IPS DF 4.7 (cell line): Measurements from ENCODE around the gene LARGE2.

ENCODE experiments used
- DNase-seq: peaks from one replicate; pipeline ENCODE4 v3.0.0-alpha.2; 2013; ENCODE audit warnings: low spot score; ENCODE audit errors: extremely low read depth

LARGE2 gene

DNA sequence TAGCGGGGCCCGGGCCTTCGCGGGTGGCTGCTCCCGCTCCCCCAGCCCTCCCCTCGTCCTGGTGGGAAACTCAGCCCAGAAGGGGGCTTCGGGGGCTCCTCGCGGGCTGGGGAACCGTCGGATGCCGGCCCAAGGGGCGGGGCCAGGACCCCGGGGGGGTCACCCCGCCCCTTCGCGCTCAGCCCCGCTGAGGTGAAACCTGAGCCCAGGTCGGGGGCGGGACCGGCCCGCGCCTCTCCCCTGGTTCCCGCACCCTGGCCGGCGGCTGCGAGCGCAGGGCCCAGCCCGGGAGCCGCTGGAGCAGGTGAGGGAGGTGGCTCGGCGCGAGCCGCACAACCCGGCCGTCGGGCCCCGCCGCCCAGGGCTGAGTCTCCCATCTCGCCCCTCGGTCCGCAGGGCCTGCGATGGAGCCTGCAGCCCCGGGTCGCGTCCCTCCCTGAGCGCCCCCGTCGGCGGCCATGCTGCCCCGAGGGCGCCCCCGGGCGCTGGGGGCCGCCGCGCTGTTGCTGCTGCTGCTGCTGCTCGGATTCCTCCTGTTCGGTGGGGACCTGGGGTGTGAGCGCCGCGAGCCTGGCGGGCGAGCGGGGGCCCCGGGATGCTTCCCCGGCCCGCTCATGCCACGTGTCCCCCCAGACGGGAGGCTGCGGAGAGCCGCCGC, at the start of gene LARGE2:
LARGE2 (plus strand) TSS at position 232 of the 658 bp plus-strand sequence; CDS start at position 459, 227 bp downstream.
- DNase-seq = no peak

DNA sequence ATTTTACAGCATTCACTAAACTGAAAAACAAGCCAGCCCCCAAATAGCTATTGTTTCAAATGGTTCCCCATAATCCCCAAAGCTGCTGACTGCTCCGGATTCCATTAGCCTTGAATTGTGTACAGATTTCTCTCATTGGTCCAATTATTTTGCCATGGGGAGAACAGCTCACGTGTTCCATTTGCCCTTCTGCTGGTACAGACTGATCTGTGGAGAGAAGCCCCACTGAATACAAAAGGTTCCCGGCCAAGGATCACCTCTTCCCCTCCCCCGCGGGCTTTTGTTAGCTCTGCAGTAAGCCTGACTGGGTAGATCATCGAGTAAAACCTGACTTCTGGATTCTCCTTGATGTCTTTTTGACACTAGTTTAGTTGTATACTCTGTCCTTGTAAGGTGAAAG, 46.1 kb upstream of the LARGE2 start:
- no peak for DNase-seq

DNA sequence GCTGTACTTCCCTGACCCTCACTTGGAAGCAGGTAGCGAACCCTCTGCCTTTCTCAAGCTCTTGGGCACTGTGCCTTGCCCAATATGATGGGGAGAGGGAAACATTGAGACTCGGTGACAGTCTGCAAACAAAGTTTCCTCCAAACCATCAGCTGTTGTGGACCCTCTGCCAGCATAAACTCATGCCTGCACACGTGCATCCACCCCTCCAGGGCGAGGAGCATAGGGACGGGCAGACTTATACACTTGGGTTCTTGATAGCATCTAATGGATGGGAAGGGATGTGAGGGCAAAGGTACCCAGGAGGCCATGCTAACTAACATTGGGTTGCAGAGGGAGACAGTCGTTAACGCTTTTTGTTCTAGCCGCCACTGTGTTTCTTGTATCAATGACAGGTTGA, 45.2 kb upstream of the LARGE2 start:
- no peak for DNase-seq

DNA sequence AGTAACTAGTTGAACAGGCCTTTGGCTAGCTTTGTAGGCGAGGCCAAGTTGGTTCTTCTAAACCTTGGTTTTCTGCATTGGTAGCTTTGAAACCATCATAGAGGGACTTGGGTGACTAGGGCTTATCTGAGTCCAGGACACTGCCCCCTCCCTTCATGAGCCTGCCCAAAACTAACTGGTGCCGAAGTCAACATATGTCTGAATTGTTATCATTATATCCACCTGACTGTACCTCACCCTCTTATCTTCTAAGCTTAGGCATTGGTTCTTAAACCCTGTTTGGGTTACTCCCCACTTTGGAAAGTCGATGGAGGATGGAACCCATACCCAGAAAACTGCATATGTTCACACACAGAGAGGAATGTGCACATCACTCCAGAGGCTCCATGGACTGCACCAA, 44.6 kb upstream of the LARGE2 start:
- no peak for DNase-seq

DNA sequence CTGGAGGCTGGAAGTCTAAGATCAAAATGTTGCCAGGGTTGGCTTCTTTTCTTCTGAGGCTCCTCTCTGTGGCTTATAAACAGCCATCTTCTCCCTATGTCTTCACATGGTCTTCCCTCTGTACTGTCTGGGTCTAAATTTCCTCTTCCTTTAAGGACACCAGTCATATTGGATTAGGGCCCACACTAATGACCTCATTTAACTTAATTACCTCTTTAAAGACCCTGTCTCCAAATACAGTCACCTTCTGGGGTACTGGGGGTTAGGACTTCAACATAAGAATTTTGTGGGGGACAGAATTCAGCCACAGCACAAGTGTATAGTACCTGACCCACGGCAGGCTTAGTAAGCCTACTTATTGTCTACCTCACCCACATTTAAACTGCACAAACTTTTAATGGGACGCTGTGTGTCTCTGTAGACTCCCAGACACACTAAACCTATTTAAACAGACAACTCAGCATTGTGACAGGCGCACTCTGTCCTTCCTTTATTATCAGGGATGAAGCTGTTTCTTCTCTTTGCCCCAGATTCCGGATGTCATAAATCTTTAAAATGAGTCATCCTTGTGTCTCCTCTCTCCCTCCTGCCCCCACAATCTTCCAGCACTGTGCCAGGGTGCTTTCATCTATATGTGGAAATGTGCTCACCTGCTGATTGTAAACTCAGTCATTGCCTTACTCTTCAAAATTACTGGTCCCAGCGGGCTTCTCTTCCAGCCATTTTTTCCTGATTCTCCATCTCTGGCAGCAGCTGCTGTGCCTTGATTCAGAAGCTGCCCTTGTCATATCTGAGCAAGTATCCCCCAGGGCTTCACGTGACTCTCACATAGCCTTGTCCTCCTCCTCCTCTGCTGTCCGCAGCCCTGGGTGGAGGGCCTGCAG, 42.4 kb upstream of the LARGE2 start:
- DNase-seq = no peak

DNA sequence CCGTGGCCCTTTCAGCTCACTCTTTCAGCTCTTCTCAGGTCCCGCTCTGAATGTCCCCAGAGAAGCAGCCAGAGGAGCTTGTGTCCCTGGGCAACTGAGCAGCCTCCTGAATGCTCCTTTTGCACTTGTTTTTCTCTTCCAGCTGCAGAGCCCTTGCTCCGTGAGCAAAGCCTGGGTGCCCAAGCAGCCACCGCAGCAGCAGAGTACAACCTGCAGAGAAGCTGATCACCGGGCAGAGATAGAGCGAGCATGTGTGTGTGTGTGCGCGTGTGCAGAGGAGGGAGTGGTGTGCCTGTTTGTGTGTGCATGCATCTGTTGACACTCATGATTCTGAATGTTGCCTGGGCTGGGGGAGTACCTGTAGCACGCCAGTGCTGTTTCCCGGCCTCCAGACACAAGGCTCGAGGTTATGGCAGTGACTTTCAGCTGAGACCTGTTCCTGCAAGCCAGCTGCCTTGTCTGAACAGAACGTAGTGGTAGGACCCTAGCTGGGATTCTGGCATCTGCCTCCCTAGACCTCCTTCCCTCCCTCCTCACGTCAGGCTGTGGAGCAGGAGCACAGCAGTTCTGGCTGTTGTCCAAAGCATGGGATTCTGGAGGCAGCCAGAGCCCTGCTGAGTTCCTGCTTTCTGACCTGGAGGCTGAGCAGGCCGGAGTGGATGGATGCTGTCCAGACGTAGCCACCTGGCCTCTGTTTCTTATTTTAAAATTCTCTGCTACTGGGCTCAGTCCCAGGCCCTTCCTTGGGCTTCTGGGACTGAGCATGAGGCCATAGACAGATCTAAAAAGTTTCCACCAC, 41.5 kb upstream of the LARGE2 start:
- DNase-seq = no peak

DNA sequence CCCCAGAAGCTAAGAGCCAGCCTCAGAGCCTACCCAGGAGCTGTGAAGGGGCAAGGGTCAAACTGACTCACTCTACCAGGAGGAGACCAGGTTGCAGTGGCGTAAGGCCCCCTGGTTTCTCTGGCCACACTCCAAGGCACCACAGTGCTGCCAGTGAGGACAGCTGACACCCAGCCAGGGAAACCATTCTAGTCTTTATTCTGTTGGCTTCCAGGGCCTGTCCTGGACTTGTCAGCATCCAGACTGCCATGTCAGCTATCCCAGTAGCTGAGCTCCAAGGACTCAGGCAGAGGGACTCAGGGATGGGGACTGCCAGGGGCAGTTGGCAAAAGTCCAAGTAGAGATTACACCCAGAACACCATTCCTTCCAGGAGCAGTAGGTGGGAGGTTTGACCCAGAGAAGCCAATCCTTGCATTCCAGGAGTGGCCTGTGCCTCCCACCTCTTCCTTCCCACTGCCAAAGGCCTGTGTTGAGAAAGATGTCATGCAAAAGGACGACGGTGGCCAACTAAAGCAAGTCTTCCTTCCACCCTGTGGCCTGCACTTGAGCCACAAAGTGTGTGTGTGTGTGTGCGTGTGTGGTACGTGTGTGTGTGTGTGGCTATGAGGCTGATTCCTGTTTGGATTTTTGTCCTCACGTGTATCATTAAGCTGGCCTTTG, 40.6 kb upstream of the LARGE2 start:
- no peak for DNase-seq

DNA sequence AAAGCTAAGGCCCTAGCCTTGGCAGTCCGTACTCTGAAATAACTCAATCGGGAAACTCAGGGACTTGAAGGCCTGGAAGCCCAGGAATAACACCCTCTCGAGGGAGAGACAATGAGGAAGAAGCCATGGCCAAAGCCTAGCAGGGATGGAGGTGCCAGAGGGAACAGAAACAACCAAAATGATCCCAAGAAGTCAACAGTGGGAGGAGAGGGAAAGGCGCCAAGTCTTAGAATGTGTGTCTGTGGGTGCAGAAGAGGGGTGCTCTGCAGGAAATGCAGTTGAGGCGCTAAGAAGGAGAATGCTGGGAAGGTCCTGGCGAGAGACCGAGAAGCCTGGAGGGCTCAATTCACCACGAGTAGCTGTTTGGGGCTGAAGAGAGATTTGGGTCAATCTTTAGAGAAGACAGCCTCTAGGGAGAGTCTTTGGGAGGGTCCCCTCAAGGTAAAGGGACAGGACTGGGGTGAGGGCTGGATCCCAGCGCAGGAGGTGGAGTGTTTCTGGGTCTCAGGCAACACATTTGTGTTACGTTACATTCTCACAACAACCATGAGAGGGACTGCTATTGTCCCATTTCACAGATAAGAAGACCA, 37.8 kb upstream of the LARGE2 start:
- no peak for DNase-seq

DNA sequence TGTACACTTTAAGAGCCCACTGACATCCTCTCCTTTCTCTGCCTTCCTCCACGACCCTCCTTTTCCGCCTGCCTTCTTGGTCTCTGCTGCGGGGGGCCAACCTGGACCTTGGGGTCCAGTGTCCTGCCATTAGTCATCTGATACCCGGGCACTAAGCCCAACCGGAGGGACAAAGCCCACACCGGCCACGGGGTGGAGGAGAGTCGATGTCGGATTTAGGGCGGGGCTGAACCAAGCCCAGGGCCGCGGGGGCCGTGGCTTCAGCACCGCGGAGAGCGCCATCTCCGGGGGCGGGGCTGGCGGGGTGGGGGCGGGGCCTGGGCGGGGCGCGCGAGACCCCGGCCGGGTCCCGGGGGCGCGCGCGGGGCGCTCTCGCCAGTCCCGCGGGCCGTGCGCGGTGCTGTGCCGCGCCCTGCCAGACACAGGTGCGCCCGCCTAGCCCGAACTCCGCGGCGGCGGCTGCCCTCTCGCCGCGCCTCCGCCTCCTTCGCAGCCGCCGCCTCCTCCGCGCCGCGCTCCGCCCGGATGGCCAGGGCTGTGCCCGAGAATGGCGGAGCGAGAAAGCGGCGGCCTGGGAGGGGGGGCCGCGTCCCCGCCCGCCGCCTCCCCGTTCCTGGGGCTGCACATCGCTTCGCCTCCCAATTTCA, 37.1 kb upstream of the LARGE2 start, which contains the start of gene MAPK8IP1:
MAPK8IP1 (plus strand) TSS at position 378 of the 647 bp plus-strand sequence; CDS start at position 548, 170 bp downstream.
- DNase-seq = no peak

DNA sequence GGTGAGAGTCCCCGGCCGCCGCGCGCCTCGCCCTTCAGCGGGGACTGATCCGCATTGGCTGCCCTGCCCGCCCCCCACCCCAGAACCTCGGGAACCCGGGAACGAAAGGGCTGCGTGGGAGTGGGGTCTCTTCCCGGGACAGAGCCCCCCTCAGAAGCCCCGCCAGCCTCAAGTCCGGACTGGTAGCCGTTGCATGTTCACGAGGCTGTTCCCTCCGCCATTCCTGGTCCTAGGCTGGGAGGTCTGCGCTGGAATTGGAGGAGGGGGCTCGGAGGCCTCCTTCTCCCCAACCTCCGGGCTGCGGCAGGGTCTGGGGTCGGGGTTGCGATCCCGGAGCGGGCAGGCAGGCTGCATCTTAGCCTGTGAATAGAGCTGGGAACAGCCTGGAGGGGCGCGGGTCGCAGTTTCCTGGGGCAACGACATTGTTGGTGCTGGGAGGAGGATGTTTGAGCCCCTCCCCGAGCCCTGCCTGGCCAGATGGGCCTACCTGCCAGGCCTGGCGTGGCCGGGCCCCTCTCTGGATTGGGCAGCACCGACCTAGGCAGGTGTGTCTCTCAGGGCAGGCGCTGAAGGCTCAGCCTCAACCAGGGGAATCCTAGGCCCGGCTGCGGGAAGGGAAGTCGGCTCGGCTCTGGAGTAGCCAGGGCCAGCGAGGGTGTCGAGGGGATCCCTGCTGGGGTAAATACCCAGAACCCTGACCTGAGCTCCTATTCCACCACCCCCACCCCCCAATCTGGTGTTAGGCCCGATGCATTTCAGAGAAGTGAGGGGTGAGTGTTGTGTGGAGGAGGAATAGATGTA, 36.3 kb upstream of the LARGE2 start:
- no peak for DNase-seq

DNA sequence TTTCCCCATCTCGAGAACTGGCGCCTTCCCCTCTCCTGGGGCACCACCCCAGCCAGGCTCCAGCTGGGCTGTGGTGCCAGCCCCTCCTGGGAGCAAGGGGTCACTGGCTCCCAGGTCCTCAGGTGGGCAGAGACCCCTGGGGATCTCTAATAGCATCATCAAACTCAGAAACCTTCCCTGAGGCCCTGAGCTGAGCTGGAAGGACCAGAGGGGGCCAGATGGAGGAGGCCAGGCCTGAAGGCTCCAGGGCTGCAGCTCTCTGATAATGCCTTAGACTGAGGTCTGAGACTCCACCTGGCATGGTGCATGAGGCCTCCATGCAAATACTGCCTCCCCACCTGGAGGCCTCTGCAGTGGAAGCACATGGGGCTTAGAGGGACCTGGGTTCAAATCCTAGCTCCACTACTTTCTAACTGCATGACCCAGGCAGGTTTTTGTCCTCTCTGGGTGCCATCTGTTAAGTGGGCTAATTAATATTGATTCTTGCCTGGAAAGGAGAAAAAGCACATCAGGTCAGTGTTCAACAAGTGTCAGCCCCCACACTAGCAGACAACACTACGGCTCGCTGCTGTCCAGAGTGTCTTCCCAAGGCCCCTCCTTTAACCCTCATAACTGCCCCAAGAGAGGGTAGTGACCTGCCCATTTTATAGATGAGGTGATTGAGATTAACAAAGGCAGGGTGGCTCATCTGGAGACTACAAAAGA, 35.5 kb upstream of the LARGE2 start:
- no peak for DNase-seq

DNA sequence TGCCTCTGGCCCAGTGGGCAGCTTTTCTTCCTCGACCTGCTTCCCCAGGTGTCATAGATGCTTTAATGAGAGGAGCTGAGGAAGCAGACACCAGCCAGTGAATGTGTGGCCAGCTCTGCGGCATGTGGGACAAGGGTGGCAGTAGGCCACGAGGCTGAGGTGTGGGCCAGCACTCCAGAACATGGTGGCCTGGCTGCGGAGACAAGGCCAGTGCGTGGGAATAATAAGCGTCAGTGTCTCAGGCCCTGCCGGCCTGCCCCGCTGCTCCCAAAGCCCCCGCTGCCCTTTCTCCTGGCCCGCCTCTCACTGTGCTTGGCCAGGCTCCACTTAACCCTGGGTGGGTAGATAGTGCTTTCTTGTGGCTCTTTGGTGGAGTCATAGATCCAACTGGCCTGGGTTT, 34.9 kb upstream of the LARGE2 start:
- DNase-seq = no peak

DNA sequence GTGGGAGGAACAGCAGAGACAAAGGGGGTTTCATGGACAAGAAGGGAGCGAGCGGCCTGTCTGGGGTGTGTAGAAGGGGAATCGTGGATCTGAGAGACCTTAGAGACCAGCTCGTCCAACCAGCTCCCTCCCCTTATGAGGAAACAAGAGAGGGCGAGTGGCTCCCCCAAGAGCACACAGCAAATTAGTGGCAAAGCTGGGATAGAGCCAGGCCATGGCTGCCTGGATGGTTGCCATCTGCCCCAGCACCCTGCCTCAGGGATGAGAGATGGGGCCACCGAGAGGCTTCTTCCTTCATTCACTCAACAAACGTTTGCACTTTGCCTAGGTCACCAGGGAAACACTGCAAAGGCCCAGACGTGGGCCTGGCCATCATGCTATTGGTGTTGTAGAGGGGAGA, 32.9 kb upstream of the LARGE2 start:
- DNase-seq = no peak

DNA sequence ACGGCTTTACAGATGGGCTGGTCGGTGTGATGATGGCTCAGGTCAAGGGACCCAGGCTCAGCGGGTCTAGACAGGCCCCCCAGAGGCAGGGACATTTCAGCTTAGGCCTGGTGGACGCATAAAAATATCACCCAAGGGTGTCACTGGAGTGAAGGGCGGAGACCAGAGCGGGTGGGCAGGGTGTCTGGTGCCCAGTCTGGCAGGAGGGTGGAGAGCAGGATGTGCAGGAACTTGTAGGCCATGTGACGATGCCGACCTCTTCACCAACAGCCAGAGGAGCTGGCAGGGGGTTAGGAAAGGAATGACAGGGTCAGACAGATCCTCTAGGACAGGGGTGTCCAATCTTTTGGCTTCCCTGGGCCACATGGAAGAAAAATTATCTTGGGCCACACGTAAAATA, 32.5 kb upstream of the LARGE2 start:
- no peak for DNase-seq

DNA sequence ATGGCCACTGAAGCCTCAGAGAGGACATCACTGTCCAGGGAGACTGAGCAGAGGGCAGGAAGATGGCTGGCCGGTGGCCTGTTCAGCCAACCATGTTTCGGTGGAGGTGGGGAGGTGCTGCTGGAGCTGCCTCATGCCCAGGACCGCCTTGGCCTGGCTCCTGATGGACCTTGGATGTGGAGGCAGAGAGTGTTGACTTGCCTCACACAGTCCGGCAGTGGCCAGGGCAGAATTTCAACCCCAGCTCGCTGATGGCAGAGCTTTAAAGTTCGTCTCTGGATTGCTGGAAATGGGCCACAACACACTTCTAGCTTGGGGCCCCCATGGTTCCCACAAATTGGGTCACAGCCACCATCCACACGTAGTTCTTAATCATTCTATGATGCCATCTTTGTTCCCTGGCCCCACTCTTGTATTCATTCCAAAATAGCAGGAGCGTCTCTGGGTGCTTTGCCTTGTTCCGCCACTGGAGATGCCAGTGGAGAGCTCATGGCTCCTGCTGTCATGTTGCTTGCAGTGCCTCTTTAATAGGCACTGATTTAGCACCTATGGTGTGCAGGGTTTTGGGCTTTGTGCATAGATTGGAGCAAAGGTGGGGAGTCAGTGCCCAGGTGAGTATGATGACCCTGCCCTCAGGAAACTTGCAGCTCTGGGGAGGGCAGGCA, 31.4 kb upstream of the LARGE2 start:
- DNase-seq = no peak

DNA sequence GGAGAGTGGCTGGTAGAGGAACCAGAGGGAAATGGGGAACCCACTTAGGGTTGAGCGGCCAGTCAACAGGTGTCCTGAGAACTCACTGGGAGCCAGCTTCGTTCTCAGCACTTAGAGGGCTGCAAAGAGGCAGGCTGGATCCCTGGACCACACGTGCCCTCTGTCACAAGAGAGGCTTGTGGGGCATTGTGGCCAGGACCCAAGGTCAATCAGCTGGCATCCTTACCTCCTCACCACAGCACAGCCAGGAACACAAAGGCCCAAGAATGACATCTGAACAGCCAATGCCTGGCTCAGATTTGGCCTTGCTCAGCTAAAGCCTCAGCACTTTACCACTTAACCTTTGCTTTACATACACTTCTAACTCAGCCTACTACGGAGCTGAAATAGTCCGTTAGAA, 29.6 kb upstream of the LARGE2 start:
- no peak for DNase-seq

DNA sequence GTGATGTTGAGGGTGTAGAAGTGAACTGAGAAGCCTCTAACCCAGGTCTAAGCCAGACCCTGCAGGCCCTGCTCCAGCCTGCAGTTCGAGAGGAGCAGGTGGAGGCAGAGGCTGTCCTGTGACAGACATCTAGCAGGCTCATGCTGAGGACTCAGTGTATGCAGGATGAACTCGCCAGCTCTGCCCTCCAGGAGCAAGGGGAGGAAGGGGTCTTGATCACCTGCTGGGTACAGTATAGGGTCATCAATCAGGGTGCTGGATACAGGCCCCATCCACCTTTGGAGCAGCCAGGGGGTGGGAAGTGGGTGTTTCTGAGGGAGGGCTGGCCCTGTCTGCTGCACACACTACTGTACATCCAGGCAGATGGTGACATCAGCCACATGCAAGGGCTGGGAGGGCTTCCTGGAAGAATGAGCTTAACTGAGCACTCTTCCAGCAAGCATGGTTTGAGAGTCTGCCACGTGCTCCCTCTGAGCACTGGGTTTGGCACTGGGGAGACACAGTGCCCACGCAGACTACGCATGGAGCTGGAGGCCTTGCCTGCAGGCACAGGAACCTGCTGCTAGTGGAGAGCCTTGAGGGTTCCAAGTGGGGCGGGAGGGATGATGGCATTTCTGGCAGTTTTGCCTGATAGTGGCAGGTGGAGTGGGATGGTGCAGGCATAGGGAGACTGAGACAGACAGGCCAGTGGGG, 27.8 kb upstream of the LARGE2 start:
- no peak for DNase-seq
